ENCODE results near the gene ICE1.
"Not testable (repeated sequence)": the region's sequence is repeated elsewhere in the genome, so short reads cannot be mapped to it uniquely, and the experiment has no call there.

The ICE1 gene, protein sequence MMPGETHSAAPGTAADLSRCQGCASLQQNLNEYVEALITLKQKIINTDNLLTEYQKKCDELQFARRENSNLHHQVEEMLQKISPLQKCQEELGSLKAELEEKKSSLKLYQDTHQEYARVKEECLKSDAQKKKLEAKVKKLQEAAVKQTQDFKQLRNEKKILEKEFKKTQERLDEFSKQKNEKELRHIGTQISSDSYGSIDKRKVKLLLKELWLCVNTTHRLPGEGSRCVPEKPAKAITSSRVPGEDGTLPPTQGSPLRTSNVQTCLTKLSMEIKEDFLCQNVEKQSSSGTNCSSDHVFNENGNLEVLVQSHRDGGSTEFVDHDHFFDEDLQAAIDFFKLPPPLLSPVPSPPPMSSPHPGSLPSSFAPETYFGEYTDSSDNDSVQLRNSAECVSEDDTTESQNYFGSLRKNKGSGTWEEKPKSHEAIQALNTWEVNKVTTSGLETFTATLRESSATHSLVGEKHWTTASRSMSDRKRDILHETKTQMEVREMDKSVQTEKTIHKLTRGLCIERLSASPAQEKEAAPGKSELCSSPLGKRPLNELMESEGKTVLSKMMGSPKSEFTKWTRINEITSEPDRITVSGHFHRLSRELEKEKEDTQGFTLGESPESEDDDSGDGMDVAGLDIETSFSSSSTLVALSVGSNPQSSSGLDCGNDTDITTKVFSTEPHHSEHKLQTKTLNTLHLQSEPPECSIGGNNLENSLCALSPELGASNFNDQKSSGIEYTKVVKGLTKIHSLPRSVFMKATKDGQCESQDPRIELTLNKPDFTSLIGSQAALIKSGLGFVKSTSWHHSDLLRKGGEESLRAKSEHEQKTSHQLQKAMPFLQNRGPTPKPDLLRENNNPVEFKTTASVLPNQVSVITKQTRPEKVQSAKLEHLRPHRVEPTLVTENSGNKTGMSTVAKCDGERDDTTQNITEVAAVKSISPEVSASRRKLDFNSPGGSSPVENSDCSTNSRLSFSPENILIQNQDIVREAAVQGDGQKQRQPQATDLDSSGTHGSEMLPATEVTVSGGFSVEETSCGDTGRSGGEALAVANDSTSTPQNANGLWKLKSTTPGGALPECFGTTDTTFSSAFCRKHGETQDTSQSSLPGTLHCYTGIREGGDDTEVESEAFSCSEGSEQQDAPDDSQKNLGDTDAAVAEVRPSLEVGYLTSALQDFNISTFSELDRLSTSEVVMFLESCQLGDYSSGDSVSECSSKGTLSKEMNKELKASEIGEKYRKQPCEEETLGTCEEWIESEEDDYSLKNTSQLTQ (N-terminal part only)

DNA sequence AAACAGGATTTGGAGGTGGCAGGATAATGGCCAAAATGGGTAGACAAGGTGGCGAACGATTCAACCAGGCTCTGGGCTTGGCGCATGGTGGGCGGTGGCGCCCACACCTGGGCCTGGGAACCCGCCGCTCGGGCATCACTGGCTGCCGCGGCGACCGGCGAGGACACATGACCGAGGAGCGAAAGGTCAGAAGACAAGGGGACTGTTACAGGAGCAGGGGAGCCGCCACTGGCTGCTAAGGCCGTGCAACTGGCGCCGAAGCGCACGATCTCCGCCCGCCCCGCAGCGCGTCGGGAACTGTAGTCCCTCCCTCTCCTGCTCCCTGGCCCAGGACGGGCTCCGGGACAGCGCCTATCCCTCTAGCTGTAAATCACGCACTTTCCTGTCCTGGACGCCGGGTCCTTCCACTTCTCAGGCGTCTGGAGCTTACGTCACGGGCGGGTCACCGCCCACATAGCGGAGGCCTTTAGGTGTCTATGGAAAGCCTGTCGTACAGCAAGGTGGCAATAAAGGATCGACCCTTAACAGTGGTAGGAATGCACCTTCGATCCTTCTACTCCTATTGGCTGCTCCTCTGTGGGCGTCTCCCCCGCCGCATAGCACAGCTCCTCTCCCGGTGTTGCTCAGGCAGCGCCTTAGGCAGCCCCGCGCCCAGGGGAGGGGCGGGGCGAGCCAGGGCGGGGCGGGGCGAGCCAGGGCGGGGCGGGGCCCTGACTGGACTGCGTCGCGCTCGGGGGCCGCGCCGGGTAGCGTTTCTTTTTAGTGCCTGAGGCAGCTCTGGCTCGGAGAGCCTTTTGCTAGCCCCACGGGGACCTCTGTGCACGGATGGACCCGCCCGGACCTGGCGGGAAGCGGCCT is at the start of gene ICE1:
Gene ICE1, plus strand, starts transcription at position 717 of the 858 bp plus-strand sequence. CDS start 239 bp downstream, outside the sequence.
- DNase-seq (ENCODE audit: insufficient read length, low spot score) (peak; percentile 98), FAIRE-seq (peak; percentile 93)

DNA sequence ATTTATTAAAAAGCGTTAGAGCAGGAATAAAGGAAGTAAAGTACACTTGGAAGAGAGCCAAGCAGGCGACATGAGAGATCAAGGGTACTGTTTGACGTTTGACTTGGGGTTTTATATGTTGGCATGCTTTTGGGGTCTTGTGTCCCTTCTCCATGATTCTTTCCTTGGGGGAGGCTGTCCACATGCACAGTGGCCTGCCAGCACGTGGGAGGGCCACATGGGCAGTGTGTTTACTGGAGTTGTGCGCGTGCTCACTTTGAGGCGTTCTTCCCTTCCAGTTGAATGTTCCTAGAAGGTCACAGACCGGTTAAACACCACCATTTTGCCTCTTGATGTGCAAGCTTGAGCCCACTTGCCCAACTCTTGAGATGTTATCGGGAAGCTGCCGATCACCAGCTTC is 49.5 kb upstream of the ICE1 start:
- DNase-seq (ENCODE audit: insufficient read length, low spot score) (no peak), FAIRE-seq (no peak)

DNA sequence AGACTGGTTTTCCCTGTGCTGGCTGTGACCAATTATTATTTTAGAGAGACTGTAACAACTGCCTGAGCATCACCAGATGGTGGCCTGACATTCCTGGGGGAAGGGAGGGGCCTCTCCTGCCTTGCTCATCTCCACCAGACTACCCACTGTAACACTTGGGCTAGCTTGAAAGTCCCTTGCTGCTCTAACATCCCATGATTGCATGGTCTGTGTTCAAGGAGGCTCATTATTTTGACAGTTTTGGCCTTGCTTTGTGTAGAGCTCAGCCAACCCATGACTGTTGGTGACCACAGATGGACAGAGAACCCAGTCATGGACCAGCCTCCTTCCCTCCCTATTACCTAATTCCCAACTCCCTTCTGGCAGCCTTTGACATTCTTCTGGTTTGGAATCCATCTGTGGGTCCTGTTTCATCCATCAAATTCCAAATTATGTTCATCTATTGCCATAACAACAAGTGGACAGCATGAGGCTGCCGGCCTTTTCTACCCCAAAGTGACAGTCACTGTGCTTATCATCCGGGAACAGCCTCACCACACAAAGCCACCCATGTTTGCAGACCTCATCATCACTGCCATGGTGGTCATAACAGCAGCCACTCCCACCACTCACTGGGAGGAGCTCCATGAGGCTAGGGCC is 49.0 kb upstream of the ICE1 start:
- FAIRE-seq, result no peak
- no peak for DNase-seq (ENCODE audit: insufficient read length, low spot score)

DNA sequence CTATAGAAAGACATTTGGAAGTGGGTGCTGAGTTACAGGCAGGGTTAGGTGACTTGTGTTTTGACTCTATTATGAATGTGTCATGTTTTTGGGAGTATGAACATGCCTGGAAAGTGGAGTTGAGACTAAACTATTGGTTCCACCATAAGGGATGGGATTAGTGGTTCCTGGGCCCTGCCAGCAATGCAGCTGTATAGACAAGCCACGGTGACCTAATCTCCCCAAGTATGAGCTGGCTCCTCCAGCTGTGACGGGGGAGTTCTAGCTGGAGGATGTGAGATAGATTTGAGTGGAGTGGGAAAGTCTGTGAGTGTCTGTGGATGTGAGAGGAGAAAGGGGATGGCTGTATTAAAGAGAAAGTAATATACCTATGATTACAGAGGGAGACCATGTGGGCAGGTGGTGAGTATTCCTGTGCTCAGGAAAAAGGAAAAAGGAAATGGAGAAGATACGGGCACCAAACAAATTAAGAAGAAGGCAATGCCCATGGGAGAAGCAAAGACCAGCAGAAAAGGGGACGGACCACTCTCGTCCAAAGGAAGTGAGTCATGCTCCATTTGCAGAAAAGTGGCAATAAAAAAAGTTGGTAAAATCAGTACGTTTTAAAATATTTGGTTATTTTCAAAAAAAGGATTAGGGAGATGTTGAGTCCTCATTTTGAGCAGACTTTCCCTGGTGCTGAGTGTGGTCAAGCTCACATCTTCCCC is 48.3 kb upstream of the ICE1 start:
- FAIRE-seq (no peak), DNase-seq (ENCODE audit: insufficient read length, low spot score) (peak; percentile 28)

DNA sequence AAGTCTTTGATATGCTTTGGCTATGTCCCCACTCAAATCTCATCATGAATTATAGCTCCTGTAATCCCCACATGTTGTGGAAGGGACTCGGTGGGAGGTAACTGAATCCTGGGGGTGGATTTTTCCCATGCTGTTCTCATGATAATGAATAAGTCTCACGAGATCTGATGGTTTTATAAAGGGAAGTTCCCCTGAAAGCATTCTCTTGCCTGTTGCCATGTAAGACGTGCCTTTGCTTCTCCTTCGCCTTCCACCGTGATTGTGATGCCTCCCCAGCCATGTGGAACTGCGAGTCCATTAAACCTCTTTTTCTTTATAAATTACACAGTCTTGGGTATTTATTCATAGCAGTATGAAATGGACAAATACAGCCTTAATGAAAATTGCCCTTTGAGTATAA is 44.7 kb upstream of the ICE1 start:
- FAIRE-seq (peak; percentile 4), DNase-seq (ENCODE audit: insufficient read length, low spot score) (no peak)

DNA sequence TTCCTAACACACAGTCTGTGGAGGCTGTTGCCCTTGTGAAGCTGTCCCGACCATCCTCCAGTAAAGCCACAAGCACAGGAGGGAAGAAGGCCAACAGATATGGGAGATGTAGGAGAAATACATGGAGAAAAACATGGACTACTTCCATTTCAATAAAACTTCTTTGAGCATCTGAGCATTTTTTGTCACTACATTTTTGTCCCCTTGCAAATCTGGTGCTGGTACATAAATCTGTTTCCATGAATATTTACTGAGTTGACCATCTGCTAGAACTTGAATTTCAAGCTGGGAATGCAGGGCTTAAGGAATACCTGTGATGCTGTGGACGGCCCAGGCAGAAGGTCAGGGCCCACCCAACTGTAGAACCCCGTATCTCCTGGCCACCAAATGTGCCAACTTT is 43.9 kb upstream of the ICE1 start:
- no peak for DNase-seq (ENCODE audit: insufficient read length, low spot score)

DNA sequence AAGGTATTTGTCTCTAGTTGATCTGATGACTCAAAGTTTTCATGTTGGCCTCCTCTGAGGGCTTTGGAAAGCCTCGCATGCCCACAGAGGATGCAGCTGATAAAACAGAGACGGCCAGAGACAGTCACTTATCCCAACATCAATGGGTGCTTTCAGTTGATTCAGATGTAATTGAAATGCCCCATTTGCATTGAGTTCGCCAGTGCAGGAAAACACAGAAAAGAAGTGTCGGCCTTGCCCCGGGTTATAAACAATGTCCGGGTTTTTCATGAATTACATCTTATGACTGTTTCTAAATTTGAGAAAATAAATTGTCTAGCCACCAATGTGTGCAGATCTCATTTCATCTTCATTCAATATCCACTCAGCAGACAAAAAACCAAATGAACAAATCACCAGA is 42.2 kb upstream of the ICE1 start:
- FAIRE-seq (no peak), DNase-seq (ENCODE audit: insufficient read length, low spot score) (no peak)

More for the DNA sequence above, 43.9 kb upstream of the ICE1 start:
- FAIRE-seq, result no peak

DNA sequence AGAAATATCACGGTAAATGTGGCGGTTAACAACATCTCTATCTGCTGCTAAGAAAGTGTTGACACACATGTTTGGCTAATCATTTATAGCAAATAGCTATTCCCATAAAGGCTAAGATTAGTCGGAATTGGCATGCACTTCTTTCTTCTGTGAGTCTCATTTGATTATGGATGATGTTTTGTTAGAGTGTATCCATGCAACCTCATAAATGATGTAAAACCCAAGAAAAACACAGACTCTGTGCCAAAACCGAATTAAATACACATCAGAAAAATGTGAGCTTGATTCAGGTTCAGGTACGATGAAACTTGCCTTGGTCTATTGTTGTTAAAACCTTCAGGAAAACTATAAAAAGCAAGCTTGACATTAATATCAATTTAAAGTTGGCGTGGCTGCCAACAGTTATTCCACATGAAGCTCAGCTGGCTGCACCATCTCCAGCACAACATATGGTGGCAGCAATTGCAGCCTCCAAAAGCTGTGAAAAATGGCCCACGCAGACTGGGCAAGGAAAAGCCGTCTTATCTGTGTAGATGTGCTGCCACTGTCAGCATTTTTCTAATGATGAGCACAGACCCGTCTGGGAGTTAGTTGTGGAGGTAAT is 41.1 kb upstream of the ICE1 start:
- no peak for DNase-seq (ENCODE audit: insufficient read length, low spot score)
- FAIRE-seq, result peak; percentile 60

DNA sequence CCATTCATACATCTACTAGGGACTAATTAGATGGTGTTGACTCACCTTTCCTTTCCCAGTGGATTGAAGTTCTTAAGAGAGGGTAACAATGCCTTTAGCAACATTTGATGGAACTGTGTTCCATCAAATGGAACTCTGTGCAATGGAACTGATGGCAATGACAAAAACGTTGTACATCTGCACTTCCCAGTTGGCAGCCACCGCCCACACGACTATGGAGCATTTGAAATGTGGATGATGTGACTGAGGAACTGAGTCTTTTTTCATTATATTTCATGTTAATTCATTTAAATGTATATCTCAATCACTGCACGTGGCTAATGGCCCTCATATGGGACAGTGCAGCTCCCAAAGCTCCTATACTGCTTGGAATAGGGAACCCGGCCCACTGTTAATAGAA is 39.0 kb upstream of the ICE1 start:
- FAIRE-seq, result no peak
- no peak for DNase-seq (ENCODE audit: insufficient read length, low spot score)

DNA sequence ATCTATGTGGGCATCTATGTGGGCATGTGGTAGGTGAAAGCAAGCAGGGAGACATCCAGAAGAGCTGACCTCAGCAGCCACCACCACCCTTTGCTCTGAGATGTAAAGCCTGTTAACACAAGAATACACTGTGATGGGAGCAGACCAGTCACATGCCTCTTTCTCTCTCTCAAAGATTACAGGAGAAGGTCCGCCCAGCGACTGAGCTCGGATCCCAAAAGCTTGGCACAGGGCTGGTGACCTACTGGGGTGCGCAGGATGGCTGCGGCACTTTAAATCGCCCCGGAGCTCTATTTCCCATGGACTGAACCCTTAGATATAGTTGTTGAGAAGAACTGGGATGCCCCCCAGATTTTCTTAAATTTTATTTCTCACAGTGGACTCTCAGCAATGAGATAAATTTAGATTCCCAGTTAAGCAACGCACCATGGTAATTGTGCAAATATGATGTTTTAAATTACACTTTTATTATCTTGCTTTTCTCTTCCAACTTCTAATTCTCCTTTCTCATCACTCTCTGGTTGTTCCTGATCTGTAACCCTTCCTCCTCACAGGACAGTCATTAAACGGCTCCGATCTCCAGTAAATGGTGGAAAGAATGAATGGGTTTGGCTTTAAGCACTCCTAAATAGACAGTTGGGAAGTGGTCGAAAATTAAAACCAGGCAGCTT is 37.7 kb upstream of the ICE1 start:
- no peak for FAIRE-seq

DNA sequence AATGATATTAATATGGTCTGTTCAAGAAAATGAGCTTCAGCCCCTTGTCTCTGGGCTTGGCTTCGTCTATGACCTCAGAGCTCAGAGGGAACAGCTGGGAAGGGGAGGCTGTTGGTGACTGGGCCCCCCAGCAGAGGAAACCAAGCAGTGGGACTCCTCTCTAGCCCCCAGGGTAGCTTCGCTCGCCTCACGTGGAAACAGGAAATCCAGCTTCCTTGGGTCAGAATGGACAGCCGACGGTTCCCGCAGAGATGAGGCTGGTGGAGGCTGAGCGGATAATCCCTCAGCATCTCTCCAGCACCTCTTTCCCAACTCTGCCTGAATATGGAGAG is 37.2 kb upstream of the ICE1 start:
- FAIRE-seq, result no peak

More for the DNA sequence above, 37.7 kb upstream of the ICE1 start:
- DNase-seq (ENCODE audit: insufficient read length, low spot score), result no peak

DNA sequence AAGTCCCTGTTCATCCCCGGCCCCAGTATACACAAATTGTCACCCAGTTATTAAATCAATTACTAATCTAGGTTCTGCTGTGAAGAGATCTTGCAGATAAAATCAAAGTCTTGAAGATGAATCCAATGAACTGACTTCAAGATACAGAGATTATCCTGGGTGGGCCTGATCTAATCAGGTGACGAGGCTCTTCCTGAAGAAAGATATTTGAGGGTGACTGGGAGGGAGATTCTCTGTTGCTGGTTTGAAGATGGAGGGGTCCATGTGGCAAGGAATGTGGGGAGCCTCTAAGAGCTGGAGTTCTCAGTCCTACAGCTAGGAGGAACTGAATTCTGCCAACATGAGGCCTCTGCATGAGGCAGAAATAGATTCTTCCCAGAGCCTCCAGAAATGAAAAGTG is 36.1 kb upstream of the ICE1 start:
- DNase-seq (ENCODE audit: insufficient read length, low spot score) (no peak), FAIRE-seq (no peak)

More for the DNA sequence above, 37.2 kb upstream of the ICE1 start:
- DNase-seq (ENCODE audit: insufficient read length, low spot score), result no peak

DNA sequence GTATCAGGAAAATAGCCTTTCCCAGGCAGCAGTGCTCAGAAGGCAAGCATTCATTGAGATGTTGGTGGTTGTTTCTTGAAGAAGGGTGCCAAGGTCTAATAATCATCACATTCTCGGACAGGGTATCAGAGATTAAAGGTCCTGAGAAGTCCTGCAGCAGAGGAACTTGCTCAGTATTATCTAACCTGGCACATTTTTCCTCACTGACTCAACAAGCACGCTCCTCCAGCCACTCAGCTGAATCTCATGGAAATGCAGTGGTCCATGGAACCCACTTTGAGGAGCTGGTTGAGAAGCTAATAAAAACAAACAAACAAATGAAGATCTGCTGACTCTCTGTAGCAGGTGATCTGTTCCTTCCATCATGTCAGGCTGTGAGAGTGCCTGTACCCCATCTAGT is 35.3 kb upstream of the ICE1 start:
- DNase-seq (ENCODE audit: insufficient read length, low spot score) (no peak), FAIRE-seq (no peak)

DNA sequence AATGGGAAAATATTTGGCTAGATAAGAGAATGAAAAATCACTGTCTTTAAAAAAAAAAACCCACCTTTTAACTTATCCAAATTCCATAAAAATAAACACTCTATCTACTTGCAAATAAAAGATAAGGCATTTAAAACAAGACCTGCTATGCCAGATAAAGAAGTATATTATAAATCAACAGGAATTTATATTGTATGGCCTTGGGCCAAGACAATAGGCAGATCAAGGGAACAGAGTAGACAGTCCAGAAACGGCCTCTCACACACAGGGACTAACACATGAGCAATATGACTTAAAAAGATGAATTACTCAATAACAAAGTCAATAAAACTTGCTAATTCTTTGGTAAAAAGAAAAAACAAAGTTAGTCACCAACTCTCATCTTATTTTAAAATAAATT is 34.7 kb upstream of the ICE1 start:
- FAIRE-seq (no peak), DNase-seq (ENCODE audit: insufficient read length, low spot score) (no peak)

DNA sequence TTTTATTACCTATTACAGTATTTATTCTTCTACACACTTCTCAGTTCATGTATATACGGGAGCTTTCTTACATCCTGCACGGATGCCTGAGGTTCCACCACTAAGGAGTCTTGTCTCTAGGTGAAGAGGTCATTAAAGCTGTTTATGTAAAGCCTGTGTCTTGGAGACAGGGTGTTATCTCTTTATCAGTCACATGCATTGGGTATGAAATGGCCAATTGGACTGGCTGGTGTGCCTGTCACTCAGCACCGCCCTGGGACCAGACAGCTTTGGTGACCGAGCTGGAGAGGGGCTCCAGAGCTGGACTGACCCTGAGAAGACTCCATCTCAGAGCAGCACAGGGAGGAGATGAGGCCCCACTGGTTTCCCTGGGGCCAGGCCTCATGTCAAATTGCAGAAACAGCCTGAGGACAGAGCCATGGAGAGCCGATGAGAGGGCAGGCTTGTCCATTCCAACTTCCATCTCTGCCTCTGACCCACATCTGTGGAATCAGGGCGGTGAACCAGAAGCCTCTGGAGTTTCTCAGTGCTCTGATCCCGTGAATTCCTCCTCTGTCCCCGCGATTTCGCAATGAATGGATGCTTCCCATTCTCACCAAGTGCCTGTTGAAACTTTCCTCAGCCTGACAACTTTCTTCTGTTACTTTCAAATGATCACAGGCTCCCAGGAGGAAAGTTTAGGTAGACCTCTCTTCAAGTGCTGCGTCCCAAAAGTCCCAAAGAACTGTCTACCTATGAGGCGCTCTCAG is 32.2 kb upstream of the ICE1 start:
- DNase-seq (ENCODE audit: insufficient read length, low spot score); FAIRE-seq: not testable (repeated sequence)

DNA sequence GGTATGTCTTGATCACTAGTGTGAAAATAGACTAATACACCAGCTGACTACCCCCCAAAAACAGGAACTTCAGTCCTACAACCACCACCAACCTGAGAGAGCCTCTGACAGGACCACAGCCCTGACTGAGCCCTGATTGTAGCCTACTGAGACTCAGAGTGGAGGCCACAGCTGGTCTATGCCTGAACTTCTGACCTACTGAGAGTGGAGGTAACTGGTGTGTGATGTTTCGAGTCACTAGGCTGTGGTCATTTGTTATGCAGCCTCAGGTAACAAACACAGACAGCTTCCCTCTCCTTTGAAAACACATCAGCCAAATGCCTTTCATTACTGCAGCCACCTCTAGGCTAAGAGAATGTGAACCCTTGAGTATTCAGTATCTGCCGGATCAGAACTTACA is 30.0 kb upstream of the ICE1 start:
- FAIRE-seq; DNase-seq (ENCODE audit: insufficient read length, low spot score): not testable (repeated sequence)

DNA sequence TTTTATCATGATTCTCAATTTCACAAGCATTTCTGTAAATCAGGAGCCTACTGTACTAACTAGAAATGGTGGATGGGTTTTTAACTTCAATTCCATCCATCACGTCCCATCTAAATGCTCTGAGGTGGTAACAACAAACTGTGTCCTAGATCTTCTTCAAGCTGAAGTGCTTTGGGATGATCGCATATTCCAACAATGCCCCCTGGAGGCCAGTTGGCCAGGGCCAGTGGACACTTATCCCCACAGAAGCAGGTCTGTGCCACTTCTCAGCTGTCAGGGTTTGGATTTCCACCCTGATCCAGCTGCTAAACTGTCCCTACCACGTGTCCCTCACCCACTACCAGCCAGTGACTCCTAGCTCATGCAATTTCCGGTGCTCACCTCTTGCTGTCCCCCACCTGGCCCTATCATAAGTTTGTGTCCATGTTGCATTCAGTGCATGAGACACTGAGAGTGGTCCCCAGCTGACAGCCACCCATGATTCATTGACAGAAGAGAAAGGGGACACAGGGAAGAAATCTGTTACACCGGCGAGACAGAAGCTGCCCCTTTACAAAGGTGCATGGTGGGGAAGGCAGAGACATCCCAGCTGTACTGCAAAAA is 28.0 kb upstream of the ICE1 start:
- DNase-seq (ENCODE audit: insufficient read length, low spot score), result peak; percentile 44
- peak; percentile 98 for FAIRE-seq
